Liver (tissue), 3 donors: Measurements from ENCODE around the gene CAPN15.

Experiments used
- EGR1 ChIP-seq, 2 donors: IDR thresholded peaks; 2 replicates each; pipeline ENCODE4 v1.6.1; 2016 to 2018; ENCODE audit warnings: antibody characterized with exemption in 2 of 2, low read depth in 2 of 2
- RAD21 ChIP-seq, 2 donors: IDR thresholded peaks; 2 replicates each; pipeline ENCODE4 v1.6.1; 2016; ENCODE audit warnings: antibody characterized with exemption in 2 of 2, mild to moderate bottlenecking in 2 of 2
- YY1 ChIP-seq: IDR thresholded peaks from 2 replicates; pipeline ENCODE4 v1.6.1; 2016; ENCODE audit warnings: antibody characterized with exemption, mild to moderate bottlenecking
- TF ChIP-seq, protein P1 (sequence below): IDR thresholded peaks from 2 replicates; pipeline ENCODE4 v1.6.1; 2016; ENCODE audit warnings: antibody characterized with exemption, mild to moderate bottlenecking
- TF ChIP-seq, protein P2 (sequence below): fragments of 150-350 bp; IDR thresholded peaks from 2 replicates; pipeline ENCODE4 v1.5.1; 2017; ENCODE audit warnings: improper control_type of control experiment, low read depth, low read length; ENCODE audit not compliant: missing input control
- donor health status: healthy.
- donor health status: healthy.

DNA sequence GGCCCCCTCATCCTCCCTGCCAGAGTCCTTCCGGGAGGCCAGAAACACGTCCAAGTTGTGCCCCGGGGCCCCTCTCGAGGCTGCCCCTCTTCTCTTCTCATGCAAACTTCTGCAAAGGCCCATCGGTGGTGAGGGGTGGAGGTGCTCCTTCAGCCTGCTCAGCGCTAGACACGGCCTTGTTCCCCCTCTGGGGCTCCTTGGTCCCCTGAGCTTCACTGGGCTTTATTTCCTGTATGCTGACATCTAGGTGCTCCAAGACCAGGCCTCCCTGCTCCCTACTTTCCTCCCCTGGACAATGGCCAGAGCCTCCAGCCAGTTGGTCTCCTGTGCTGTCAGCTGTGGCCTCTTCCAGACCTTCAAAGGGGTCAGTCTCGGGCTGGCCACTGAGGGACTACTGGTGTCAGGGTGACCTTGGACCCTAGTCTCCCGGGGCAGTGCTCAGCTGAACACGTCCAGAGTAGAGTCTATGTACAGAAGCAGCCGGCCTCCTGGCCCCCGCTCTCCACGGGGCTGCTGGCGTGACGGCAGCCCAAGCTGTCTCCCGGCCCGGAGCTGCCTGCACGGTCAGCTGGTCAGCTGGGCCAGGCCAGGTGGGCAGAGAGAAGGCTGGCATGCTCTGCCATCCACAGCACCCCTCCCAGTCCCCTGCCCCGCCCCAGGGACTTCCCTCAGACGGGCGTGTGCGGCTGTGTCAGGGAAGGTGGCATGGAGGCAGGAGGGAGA lies 30.9 kb downstream of the CAPN15 start:
- TF ChIP-seq, protein P1, sequence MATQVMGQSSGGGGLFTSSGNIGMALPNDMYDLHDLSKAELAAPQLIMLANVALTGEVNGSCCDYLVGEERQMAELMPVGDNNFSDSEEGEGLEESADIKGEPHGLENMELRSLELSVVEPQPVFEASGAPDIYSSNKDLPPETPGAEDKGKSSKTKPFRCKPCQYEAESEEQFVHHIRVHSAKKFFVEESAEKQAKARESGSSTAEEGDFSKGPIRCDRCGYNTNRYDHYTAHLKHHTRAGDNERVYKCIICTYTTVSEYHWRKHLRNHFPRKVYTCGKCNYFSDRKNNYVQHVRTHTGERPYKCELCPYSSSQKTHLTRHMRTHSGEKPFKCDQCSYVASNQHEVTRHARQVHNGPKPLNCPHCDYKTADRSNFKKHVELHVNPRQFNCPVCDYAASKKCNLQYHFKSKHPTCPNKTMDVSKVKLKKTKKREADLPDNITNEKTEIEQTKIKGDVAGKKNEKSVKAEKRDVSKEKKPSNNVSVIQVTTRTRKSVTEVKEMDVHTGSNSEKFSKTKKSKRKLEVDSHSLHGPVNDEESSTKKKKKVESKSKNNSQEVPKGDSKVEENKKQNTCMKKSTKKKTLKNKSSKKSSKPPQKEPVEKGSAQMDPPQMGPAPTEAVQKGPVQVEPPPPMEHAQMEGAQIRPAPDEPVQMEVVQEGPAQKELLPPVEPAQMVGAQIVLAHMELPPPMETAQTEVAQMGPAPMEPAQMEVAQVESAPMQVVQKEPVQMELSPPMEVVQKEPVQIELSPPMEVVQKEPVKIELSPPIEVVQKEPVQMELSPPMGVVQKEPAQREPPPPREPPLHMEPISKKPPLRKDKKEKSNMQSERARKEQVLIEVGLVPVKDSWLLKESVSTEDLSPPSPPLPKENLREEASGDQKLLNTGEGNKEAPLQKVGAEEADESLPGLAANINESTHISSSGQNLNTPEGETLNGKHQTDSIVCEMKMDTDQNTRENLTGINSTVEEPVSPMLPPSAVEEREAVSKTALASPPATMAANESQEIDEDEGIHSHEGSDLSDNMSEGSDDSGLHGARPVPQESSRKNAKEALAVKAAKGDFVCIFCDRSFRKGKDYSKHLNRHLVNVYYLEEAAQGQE: no peak
- no peak for TF ChIP-seq YY1
- no peak for TF ChIP-seq EGR1 (IDR thresholded peaks at IDR 0.05; ENCODE audit: low read depth in 2 of 2)
- TF ChIP-seq, protein P2, sequence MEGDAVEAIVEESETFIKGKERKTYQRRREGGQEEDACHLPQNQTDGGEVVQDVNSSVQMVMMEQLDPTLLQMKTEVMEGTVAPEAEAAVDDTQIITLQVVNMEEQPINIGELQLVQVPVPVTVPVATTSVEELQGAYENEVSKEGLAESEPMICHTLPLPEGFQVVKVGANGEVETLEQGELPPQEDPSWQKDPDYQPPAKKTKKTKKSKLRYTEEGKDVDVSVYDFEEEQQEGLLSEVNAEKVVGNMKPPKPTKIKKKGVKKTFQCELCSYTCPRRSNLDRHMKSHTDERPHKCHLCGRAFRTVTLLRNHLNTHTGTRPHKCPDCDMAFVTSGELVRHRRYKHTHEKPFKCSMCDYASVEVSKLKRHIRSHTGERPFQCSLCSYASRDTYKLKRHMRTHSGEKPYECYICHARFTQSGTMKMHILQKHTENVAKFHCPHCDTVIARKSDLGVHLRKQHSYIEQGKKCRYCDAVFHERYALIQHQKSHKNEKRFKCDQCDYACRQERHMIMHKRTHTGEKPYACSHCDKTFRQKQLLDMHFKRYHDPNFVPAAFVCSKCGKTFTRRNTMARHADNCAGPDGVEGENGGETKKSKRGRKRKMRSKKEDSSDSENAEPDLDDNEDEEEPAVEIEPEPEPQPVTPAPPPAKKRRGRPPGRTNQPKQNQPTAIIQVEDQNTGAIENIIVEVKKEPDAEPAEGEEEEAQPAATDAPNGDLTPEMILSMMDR: no peak
- TF ChIP-seq RAD21 (IDR thresholded peaks at IDR 0.05): no peak
